Measurements from ENCODE around the gene MAP2K5.

DNA sequence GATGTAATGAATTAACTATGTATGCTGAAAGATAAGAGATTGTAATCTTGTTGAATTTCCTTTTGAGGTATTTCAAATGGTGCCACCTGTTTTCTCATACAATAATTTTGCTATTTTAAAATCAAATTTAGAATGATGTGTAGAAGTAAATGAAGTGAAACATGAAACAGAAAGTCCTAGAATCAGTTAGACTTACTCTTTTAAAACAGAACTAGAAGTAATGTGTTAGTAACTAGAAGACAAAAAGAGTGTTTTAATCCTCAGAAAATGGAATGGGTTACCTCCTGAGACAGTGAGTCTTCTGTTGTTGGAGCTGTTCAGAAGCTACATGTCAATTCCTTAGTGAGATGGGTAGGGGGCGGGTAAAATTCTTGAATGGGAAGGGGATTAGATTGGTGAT, 8.1 kb upstream of the MAP2K5 start:
- TF ChIP-seq CTCF (IDR thresholded peaks at IDR 0.05) (no peak), POLR2A (IDR thresholded peaks at IDR 0.05) (no peak), EP300 (IDR thresholded peaks at IDR 0.05) (no peak), POLR2AphosphoS5 (IDR thresholded peaks at IDR 0.05) (no peak)
